H1 (cell line): ENCODE measurements around the gene ACSM2B. TPM values are rescaled to one million over a fixed set of nuclear protein-coding genes. Genes with fewer than 3 reads are reported as not detected.

ENCODE experiments used
- CTCF ChIA-PET: fragments of 300-600 bp; sonication (Branson Sonifier 250); formaldehyde crosslinking; loops from one replicate; lab custom pipeline; 2021; ENCODE audit not compliant: partially characterized antibody; lab: Charles Lee
- POLR2A ChIA-PET: fragments of 300-600 bp; sonication (Branson Sonifier 250); formaldehyde crosslinking; loops from one replicate; lab custom pipeline; 2021; ENCODE audit warnings: inconsistent platforms; ENCODE audit not compliant: partially characterized antibody; lab: Charles Lee
- DNase-seq, 2 experiments: peaks; one replicate each; pipeline versions ENCODE4 v3.0.0 to v3.0.0-alpha.2; 2010 to 2022; ENCODE audit warnings: low spot score in 2 of 2, low read depth in 1 of 2, mixed read lengths in 1 of 2
- FAIRE-seq: peaks from 2 replicates; lab custom pipeline; 2011; peaks lifted over from hg19 to GRCh38; lab: Jason Lieb, UNC
- H2AFZ ChIP-seq: 2 replicates; pipeline ENCODE4 v1.8.1; 2012; ENCODE audit warnings: low read length, inconsistent platforms
- H2AK5ac ChIP-seq: 2 replicates; pipeline ENCODE4 v1.6.1; 2013; ENCODE audit warnings: low read depth, low read length
- H2BK120ac ChIP-seq: replicated peaks from 2 replicates; pipeline ENCODE3; 2013; ENCODE audit warnings: low read depth, low read length, inconsistent platforms
- H2BK12ac ChIP-seq: 2 replicates; pipeline ENCODE4 v1.6.1; 2013; ENCODE audit warnings: low read depth, low read length
- H2BK15ac ChIP-seq: 2 replicates; pipeline ENCODE4 v1.6.1; 2013; ENCODE audit warnings: low read length
- H2BK20ac ChIP-seq: 2 replicates; pipeline ENCODE4 v1.6.1; 2013; ENCODE audit warnings: low read length
- H2BK5ac ChIP-seq: 2 replicates; pipeline ENCODE4 v1.6.1; 2013; ENCODE audit warnings: low read depth, low read length
- H3K14ac ChIP-seq: 2 replicates; pipeline ENCODE4 v1.6.1; 2013; ENCODE audit warnings: inconsistent platforms; ENCODE audit not compliant: insufficient read length
- H3K18ac ChIP-seq: 2 replicates; pipeline ENCODE4 v1.6.1; 2013; ENCODE audit warnings: low read length; ENCODE audit errors: extremely low read depth
- H3K23ac ChIP-seq: 2 replicates; pipeline ENCODE4 v1.6.1; 2013; ENCODE audit warnings: inconsistent platforms; ENCODE audit not compliant: insufficient read length
- H3K23me2 ChIP-seq: 2 replicates; pipeline ENCODE4 v1.6.1; 2013; ENCODE audit warnings: low read depth, low read length
- H3K27ac ChIP-seq: 2 replicates; pipeline ENCODE4 v1.6.1; 2011; ENCODE audit warnings: low read depth, low read length, inconsistent platforms
- H3K27me3 ChIP-seq, 4 experiments: replicated peaks in 1 of 4; 1 replicate in 1 of 4; 2 replicates in 3 of 4; pipeline versions ENCODE4 v1.6.1 to v1.8.1; 2011 to 2013; ENCODE audit warnings: low read length in 3 of 4, mild to moderate bottlenecking in 3 of 4, inconsistent platforms in 2 of 4, mixed read lengths in 2 of 4, moderate library complexity in 1 of 4; ENCODE audit not compliant: control insufficient read depth in 3 of 4, insufficient read depth in 3 of 4; ENCODE audit errors: extremely low read depth in 1 of 4
- H3K36me3 ChIP-seq, 4 experiments: 2 replicates each; pipeline versions ENCODE4 v1.6.1 to v1.8.1; 2011 to 2013; ENCODE audit warnings: mild to moderate bottlenecking in 4 of 4, low read length in 3 of 4, moderate library complexity in 2 of 4, control low read depth in 1 of 4, inconsistent platforms in 1 of 4; ENCODE audit not compliant: insufficient read depth in 4 of 4, control insufficient read depth in 2 of 4
- H3K4ac ChIP-seq: replicated peaks from 2 replicates; pipeline ENCODE3; 2013; ENCODE audit warnings: low read length, low read depth, mixed read lengths, inconsistent platforms; ENCODE audit not compliant: insufficient read length
- H3K4me1 ChIP-seq, 4 experiments: replicated peaks in 1 of 4; 1 replicate in 1 of 4; 2 replicates in 3 of 4; pipeline versions ENCODE4 v1.6.1 to v1.8.1; 2011 to 2013; ENCODE audit warnings: low read length in 3 of 4, inconsistent platforms in 2 of 4, mixed read lengths in 1 of 4; ENCODE audit not compliant: insufficient read depth in 4 of 4, control insufficient read depth in 3 of 4
- H3K4me2 ChIP-seq, 2 experiments: 2 replicates each; pipeline versions ENCODE4 v1.6.1 to v1.8.1; 2011 to 2013; ENCODE audit warnings: low read depth in 2 of 2, low read length in 2 of 2, control low read depth in 1 of 2, inconsistent platforms in 1 of 2, mild to moderate bottlenecking in 1 of 2; ENCODE audit not compliant: insufficient read depth in 1 of 2
- H3K4me3 ChIP-seq, 4 experiments: fragments of 200-600, 300-600 bp in 1 of 4; sonication (generic), shearing (Covaris generic), sonication (Bioruptor Twin) in 1 of 4; 2 replicates each; pipeline versions ENCODE4 v1.5.1 to v1.8.1; 2011 to 2016; ENCODE audit warnings: low read length in 4 of 4, low read depth in 3 of 4, control low read depth in 2 of 4, inconsistent platforms in 2 of 4, mild to moderate bottlenecking in 2 of 4, mixed read lengths in 1 of 4, moderate library complexity in 1 of 4; ENCODE audit not compliant: insufficient read depth in 2 of 4; ENCODE audit errors: extremely low read depth in 1 of 4
- H3K56ac ChIP-seq: replicated peaks from 2 replicates; pipeline ENCODE3; 2013; ENCODE audit warnings: low read depth, mild to moderate bottlenecking, mixed read lengths, low read length, inconsistent platforms; ENCODE audit not compliant: insufficient read length
- H3K79me1 ChIP-seq: 2 replicates; pipeline ENCODE4 v1.6.1; 2013; ENCODE audit warnings: low read depth, low read length, control low read depth
- H3K79me2 ChIP-seq, 2 experiments: 2 replicates each; pipeline versions ENCODE4 v1.6.1 to v1.8.1; 2012 to 2013; ENCODE audit warnings: low read length in 2 of 2, mild to moderate bottlenecking in 2 of 2, inconsistent platforms in 1 of 2; ENCODE audit not compliant: insufficient read depth in 2 of 2, control insufficient read depth in 1 of 2
- H3K9ac ChIP-seq, 4 experiments: replicated peaks in 1 of 4; 1 replicate in 1 of 4; 2 replicates in 3 of 4; pipeline versions ENCODE4 v1.6.1 to v1.8.1; 2011 to 2013; ENCODE audit warnings: low read depth in 3 of 4, low read length in 3 of 4, control low read depth in 2 of 4, mild to moderate bottlenecking in 2 of 4, moderate library complexity in 2 of 4, inconsistent platforms in 1 of 4; ENCODE audit errors: extremely low read depth in 1 of 4
- H3K9me3 ChIP-seq, 2 experiments: 2 replicates each; pipeline versions ENCODE4 v1.6.1 to v1.8.1; 2012 to 2013; ENCODE audit warnings: mild to moderate bottlenecking in 2 of 2, moderate library complexity in 2 of 2, control low read depth in 1 of 2, inconsistent platforms in 1 of 2, low read depth in 1 of 2, low read length in 1 of 2, mixed read lengths in 1 of 2; ENCODE audit not compliant: insufficient read depth in 2 of 2
- H4K20me1 ChIP-seq, 2 experiments: replicated peaks in 1 of 2; 2 replicates each; pipeline versions ENCODE3 to v1.8.1; 2011 to 2013; ENCODE audit warnings: inconsistent platforms in 2 of 2, low read length in 2 of 2, mild to moderate bottlenecking in 1 of 2; ENCODE audit not compliant: insufficient read depth in 2 of 2, control insufficient read depth in 1 of 2
- H4K5ac ChIP-seq: 2 replicates; pipeline ENCODE4 v1.6.1; 2013; ENCODE audit warnings: low read length, low read depth, mixed read lengths, inconsistent platforms; ENCODE audit not compliant: insufficient read length
- H4K8ac ChIP-seq: 2 replicates; pipeline ENCODE4 v1.8.0; 2013; ENCODE audit warnings: mild to moderate bottlenecking, moderate library complexity, low read length, inconsistent platforms; ENCODE audit not compliant: insufficient read depth; ENCODE audit errors: extremely low read depth
- H4K91ac ChIP-seq: replicated peaks from 2 replicates; pipeline ENCODE3; 2013; ENCODE audit warnings: low read length, mixed read lengths, inconsistent platforms; ENCODE audit not compliant: insufficient read length
- BACH1 ChIP-seq: IDR thresholded peaks from 2 replicates; pipeline ENCODE4 v1.6.1; 2012; ENCODE audit warnings: low read length, improper control_type of control experiment
- CBX8 ChIP-seq: fragments of 300-800, 300-1000 bp; sonication (generic); IDR thresholded peaks from 2 replicates; pipeline ENCODE4 v1.7.1; 2016; ENCODE audit warnings: low read depth, low read length, borderline replicate concordance
- CHD2 ChIP-seq: IDR thresholded peaks from 2 replicates; pipeline ENCODE4 v1.6.1; 2012; ENCODE audit warnings: low read length, improper control_type of control experiment
- CTBP2 ChIP-seq: IDR thresholded peaks from 2 replicates; pipeline ENCODE4 v1.7.0; 2011; ENCODE audit warnings: borderline replicate concordance, mild to moderate bottlenecking, moderate library complexity, mixed read lengths, low read length; ENCODE audit not compliant: insufficient read depth, insufficient read length
- GABPA ChIP-seq: IDR thresholded peaks from 2 replicates; pipeline ENCODE4 v1.6.1; 2011; ENCODE audit warnings: mild to moderate bottlenecking, low read length, moderate library complexity, borderline replicate concordance; ENCODE audit not compliant: insufficient read depth
- HDAC6 ChIP-seq: IDR thresholded peaks from one replicate; pipeline ENCODE4 v1.7.1; 2012; ENCODE audit warnings: low read depth, mild to moderate bottlenecking, inconsistent platforms, low read length, moderate library complexity
- JUN ChIP-seq: IDR thresholded peaks from 2 replicates; pipeline ENCODE4 v1.6.1; 2011; ENCODE audit warnings: low read depth, mild to moderate bottlenecking, improper control_type of control experiment, low read length
- RBBP5 ChIP-seq: IDR thresholded peaks from 2 replicates; pipeline ENCODE4 v1.7.1; 2012; ENCODE audit warnings: low read depth, mild to moderate bottlenecking, inconsistent platforms, low read length, moderate library complexity, borderline replicate concordance
- RFX5 ChIP-seq: IDR thresholded peaks from 2 replicates; pipeline ENCODE4 v1.6.1; 2011; ENCODE audit warnings: low read depth, low read length, improper control_type of control experiment, borderline replicate concordance
- RNF2 ChIP-seq: fragments of 200-900, 300-1000 bp; sonication (generic); IDR thresholded peaks from 2 replicates; pipeline ENCODE4 v1.7.1; 2016; ENCODE audit warnings: borderline replicate concordance, low read depth, mild to moderate bottlenecking, antibody characterized with exemption, low read length; ENCODE audit not compliant: poor library complexity, severe bottlenecking; ENCODE audit errors: missing control alignments
- TCF12 ChIP-seq: IDR thresholded peaks from 2 replicates; pipeline ENCODE4 v1.6.1; 2011; ENCODE audit warnings: low read depth, mild to moderate bottlenecking, low read length
- whole genome bisulfite sequencing, 2 experiments: shearing (Covaris generic) in 1 of 2; methylation state at CpG; one replicate each; pipeline versions ENCODE4 v1.1.6 to v1.1.7; 2013 to 2015; ENCODE audit warnings: low lambda C conversion rate in 2 of 2, mixed read lengths in 2 of 2, inconsistent platforms in 1 of 2, low coverage in 1 of 2, missing lambda C conversion rate in 1 of 2; ENCODE audit not compliant: insufficient replicate concordance in 2 of 2, insufficient coverage in 1 of 2, insufficient read length in 1 of 2; ENCODE audit errors: extremely low coverage in 1 of 2, missing lambda C conversion rate in 1 of 2; 5-methylcytosine and 5-hydroxymethylcytosine counted together
- polyA plus RNA-seq, 7 experiments: library from polyadenylated mRNA; depleted of rRNA in 3 of 7; stranded (reverse) in 5 of 7; unstranded in 2 of 7; fragments of >200 nt in 5 of 7; fragments of 200-250 nt in 2 of 7; gene quantifications; 1 replicate in 5 of 7; 2 replicates in 1 of 7; 4 replicates in 1 of 7; pipeline versions ENCODE4 v1.2.1 to v1.2.3, GENCODE V29; 2011 to 2013; ENCODE audit warnings: missing spikeins in 2 of 7, mixed read lengths in 2 of 7
- total RNA-seq: library from RNA; stranded (reverse); fragmentation: NEBNext Ultra II Directional; extraction: Animal tissue kit (Norgen Biotek cat#: 25700); gene quantifications from 2 replicates; pipeline ENCODE4 v1.2.1, GENCODE V29; 2021
- TF ChIP-seq, protein P1 (sequence below), 3 experiments: IDR thresholded peaks; 1 replicate in 2 of 3; 2 replicates in 1 of 3; pipeline versions ENCODE4 v1.5.1 to v1.6.1; 2011; ENCODE audit warnings: low read length in 3 of 3, mild to moderate bottlenecking in 3 of 3, inconsistent platforms in 2 of 3, low read depth in 1 of 3, moderate library complexity in 1 of 3; ENCODE audit not compliant: insufficient read depth in 1 of 3; ENCODE audit errors: control extremely low read depth in 1 of 3

ACSM2B gene
- total and polyA plus RNA-seq, 2 of the 8 experiments (the other 6 are each of a cell fraction or from before 2014, with no cell fraction given): not detected

DNA sequence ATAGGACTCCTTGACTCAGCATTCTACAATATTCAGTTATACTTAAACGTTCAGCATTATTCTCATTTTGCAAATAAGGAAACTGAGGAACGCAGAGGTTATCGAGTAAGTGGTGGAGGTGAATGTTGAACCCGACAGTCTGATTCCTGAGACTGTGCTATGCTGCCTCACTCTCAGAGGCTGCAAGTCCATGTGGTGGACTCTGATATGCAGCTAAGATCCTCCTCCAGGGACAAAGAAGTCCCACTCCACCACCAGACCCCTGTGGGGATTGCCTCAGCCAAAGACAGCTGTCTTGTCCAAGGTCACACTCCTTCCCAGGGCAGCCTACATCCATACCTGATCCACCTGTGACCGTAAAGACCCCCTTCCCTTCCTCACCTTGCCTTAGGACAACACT is 37.5 kb downstream of the ACSM2B start:
- H3K56ac ChIP-seq: no peak overlapping the region
- H2BK15ac ChIP-seq: no peak overlapping the region
- no peak overlapping the region for H2BK120ac ChIP-seq
- DNase-seq (no peak), FAIRE-seq (no peak)
- no peak overlapping the region for H2AK5ac ChIP-seq
- no peak overlapping the region for H3K9ac ChIP-seq
- no peak overlapping the region for H2BK5ac ChIP-seq
- H3K4ac ChIP-seq: no peak overlapping the region
- H3K4me3 ChIP-seq: no peak overlapping the region
- H3K4me2 ChIP-seq: no peak overlapping the region
- H4K8ac ChIP-seq: no peak overlapping the region
- no peaks in the 10 kb centered on the region for H4K20me1 ChIP-seq
- no peaks in the 10 kb centered on the region for H3K23me2 ChIP-seq
- no peaks in the 10 kb centered on the region for H3K79me2 ChIP-seq
- POLR2A ChIA-PET: no interaction called here
- no peaks in the 10 kb centered on the region for H3K4me1 ChIP-seq
- H2BK20ac ChIP-seq: no peak overlapping the region
- no peaks in the 10 kb centered on the region for H3K79me1 ChIP-seq
- H4K91ac ChIP-seq: no peak overlapping the region
- H3K14ac ChIP-seq: no peak overlapping the region
- no peaks in the 10 kb centered on the region for H3K36me3 ChIP-seq
- no peaks in the 10 kb centered on the region for H3K9me3 ChIP-seq
- H4K5ac ChIP-seq: no peak overlapping the region
- no peak overlapping the region for H3K18ac ChIP-seq
- CTCF ChIA-PET: no interaction called here
- WGBS, 2 experiments: 39% methylated on average over 5 of the region's 5 CpGs; no CpG with 5 or more reads in 1 of the 2 experiments
- H3K27me3 ChIP-seq: no peaks in the 10 kb centered on the region
- no peak overlapping the region for H3K27ac ChIP-seq
- H3K23ac ChIP-seq: no peak overlapping the region
- no peak overlapping the region for H2BK12ac ChIP-seq
- H2AFZ ChIP-seq: no peak overlapping the region
- no peak for TF ChIP-seq CHD2
- TF ChIP-seq RBBP5: no peak
- no peak for TF ChIP-seq BACH1
- TF ChIP-seq, protein P1, sequence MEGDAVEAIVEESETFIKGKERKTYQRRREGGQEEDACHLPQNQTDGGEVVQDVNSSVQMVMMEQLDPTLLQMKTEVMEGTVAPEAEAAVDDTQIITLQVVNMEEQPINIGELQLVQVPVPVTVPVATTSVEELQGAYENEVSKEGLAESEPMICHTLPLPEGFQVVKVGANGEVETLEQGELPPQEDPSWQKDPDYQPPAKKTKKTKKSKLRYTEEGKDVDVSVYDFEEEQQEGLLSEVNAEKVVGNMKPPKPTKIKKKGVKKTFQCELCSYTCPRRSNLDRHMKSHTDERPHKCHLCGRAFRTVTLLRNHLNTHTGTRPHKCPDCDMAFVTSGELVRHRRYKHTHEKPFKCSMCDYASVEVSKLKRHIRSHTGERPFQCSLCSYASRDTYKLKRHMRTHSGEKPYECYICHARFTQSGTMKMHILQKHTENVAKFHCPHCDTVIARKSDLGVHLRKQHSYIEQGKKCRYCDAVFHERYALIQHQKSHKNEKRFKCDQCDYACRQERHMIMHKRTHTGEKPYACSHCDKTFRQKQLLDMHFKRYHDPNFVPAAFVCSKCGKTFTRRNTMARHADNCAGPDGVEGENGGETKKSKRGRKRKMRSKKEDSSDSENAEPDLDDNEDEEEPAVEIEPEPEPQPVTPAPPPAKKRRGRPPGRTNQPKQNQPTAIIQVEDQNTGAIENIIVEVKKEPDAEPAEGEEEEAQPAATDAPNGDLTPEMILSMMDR (IDR thresholded peaks at IDR 0.05; ENCODE audit: control extremely low read depth in 1 of 3, insufficient read depth in 1 of 3, low read depth in 1 of 3, low read length in 3 of 3): no peak
- TF ChIP-seq CBX8: no peak
- no peak for TF ChIP-seq TCF12
- no peak for TF ChIP-seq CTBP2
- no peak for TF ChIP-seq RFX5
- no peak for TF ChIP-seq GABPA
- no peak for TF ChIP-seq JUN
- TF ChIP-seq RNF2: no peak
- no peak for TF ChIP-seq HDAC6
